GM21786 (cell line): Measurements from ENCODE around the gene PER2.

Source experiments
- ATAC-seq: cut with Tn5 transposase; IDR thresholded peaks from one replicate; pipeline ENCODE4 v1.9.1; 2021; ENCODE audit not compliant: unreplicated experiment

The PER2 gene

GRCh38 chr2:238252766-238253630, 35.4 kb downstream of the PER2 start:
- ATAC-seq: no peak

DNA sequence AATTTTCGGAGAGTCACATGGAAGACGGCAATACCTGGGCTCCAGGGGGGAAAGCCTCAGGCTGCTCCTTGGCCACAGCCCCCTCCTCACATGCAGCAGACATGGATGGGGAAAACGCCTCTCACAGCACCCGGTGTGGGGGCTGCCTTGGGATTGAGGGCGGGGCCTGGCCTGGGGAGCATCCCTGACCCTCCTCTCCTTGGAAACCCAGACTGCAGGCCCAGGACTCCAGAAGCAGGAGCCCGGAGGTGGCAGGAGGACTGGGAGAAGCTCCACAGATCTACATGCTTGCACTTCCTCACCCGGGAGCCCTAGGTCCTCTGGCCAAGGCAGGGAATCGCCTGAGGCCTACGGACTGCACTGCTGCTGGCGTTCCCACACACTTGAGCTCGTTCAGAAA, 36.4 kb downstream of the PER2 start:
- ATAC-seq: no peak

DNA sequence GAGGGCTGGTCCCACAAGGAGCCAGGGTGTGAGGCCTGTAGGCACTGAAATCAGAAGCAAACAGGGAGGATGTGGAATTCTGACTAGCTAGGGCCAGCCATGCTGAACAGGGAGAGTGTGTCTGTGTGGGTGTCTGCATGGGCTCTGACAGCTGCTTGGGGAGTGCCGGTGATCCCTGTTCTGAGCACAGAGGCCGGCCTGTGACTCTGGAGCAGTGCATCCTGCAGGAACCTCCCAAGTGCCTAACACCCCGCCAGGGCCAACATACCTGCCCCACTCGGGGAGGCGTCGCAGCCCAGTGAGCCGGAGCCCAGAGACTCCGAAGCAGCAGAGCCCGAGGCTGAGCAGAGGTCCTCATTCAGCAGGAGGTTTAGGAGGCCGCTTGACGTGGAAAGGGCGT, 37.1 kb downstream of the PER2 start:
- ATAC-seq: no peak

DNA sequence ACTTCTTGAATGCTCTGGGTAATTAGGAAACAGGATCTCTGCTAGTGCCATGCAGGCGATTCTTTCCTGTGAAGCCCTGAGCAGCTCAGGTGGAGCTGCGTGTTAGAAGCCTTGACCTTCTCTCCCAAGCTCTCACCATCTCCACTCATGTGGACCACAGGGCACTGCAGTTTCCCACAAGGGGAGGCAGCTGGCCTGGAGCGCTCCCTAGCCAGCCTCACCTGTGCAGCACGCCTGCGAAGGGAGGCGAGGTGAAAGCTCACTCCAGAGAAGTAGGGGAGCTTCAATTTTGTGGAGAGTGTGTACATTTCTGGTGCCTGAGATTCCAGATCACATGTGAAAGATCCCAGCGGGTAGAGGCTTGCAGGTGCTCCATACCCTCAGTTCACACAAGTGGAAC, 37.5 kb downstream of the PER2 start:
- ATAC-seq: no peak

DNA sequence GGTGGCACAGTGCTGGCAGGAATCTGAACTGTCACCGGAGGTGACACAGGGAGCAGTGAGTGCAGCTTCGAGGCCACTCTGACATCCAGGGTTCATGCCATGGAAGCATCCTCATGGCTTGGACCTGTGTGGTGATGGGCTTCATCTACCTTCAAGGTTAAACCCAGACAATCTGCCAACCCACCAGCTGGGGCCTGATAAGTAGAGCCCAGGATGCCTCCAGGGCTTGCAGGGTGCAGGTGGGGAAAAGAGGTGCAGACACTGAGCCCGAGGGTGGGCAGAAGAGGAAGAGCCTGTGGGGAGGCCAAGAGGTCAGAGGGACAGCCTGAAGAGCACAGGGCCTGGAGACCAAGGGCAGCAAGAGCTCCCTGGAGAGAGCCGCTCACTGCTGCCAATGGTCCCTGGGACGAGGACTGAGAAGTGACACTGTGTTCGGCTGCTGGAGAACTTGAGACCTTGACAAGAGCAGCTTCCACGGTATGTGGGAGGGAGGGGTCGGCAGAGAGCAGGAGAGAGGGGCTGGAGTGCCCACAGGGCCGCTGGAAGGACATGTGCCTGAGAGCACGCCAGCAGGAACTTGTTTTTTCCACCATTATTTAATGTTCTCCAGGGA, 40.5 kb downstream of the PER2 start:
- no peak for ATAC-seq

- ATAC-seq: no peak
Observed at GRCh38 chr2:238247002-238247822, 41.2 kb downstream of the PER2 start.

DNA sequence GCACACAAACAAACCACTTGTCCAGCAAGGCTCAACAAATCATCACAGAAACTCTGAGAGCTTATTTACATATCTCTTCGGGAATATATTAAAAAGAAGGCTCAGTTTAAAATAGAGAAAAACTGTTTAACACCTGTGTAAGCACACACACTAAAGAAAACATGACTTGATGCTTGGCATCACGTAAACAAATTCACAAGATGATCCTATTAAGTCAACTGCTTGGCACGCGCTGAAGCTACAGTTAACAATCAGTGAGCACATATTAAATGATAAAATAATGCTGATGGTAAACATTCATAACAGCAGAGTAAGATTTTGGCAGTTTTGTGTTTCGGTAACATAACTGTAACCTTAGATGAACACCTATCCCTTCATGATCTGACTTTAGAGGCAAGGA, 44.3 kb downstream of the PER2 start:
- no peak for ATAC-seq

- no peak for ATAC-seq
Observed at GRCh38 chr2:238243496-238244076, 44.8 kb downstream of the PER2 start.

DNA sequence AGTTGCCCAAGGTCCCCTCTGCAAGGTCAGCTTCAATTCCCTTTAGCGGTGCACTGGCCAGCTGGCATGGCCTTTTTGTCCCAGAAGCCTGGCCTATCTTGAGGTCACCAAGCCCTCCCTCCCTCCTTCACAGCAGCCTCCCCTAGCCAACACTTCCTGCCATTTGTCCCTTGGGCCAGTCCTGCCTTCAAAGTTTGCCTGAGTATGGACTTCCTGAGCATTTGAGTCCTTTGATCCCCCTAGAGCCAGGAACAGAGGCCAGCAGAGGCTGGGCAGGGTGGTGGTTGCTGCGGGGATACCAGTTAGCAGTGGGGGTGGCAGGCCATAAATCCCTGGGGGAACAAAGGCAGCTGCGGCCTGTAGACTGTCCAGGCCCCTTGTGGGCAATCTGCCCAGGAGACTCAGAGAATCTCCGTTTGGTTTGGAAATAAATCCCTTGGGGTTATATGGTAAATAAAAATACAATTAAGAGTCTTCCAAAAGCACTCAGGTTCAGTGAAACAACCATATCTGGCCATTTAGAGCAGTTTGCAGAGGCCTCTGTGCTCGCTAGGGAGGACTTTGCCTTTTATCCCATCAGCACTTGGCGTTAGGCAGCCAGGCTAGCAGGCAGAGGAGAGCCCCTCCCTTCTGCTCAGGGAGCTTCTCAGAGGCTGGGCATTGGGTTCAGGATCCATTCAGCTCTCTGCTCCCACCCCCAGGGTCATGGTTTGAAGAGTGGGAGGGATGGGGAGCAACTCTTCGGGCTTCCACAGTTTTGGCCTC, 45.5 kb downstream of the PER2 start:
- ATAC-seq: no peak

- no peak for ATAC-seq
Observed at GRCh38 chr2:238241970-238242369, 46.4 kb downstream of the PER2 start.

DNA sequence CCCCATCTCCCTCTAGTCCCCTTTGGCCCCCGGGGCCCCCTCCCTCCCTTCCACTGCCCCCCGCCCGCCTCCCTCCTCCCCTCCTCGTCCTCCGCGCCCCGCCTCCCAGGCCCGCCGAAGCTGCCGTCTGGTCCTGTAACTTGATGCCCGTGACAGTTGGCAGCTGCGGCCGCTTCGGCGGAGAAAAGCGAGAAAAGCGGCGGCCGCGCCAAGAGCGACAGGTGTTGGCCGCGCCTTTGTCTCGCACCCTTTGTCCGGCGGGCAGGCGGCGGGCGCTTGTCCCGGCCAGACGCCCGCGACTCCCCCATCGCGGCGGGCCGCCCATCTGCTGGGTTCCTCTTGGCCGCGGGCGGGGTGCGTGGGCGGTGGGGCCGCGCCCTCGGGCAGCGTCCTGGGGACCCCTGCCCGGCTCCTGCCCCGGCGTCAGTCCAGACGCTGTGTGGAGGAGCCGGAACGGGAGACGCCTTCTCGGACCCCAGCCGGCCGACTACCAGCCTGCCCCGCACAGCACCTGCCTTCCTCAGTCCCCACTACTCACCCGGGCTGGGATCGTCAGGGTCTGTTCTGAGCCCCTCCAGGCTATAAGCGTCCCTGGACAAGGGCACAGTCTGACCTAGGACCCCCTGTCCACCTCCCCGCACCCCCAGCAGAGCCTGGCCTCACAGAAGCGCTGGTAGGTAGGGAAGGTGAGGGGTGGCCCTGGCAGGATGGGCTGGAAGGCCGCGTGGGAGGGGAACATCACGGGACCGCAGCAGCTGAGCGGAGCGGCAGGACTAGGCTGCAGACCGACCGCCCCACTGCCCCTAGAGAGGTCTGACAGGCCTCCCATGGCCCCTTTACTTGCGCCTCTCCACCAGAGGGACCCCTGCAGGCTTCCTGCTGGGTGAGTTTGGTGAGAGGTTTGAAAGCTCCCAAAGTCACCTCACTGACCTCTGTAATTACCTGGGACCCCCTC, 47.4 kb downstream of the PER2 start:
- no peak for ATAC-seq

GRCh38 chr2:238239863-238240756, 48.3 kb downstream of the PER2 start, which contains the start of gene HES6:
TSS of gene HES6 (minus strand) at chr2:238240038. CDS start at chr2:238239905, 133 bp downstream.
- ATAC-seq: peak; percentile 91

GRCh38 chr2:238239543-238239862, 48.9 kb downstream of the PER2 start:
- ATAC-seq: no peak

GRCh38 chr2:238238766-238239542, 49.5 kb downstream of the PER2 start:
- ATAC-seq: peak; percentile 1

GRCh38 chr2:238238311-238238765, 50.1 kb downstream of the PER2 start:
- no peak for ATAC-seq

GRCh38 chr2:238237431-238238135, 50.8 kb downstream of the PER2 start:
- ATAC-seq: no peak

DNA sequence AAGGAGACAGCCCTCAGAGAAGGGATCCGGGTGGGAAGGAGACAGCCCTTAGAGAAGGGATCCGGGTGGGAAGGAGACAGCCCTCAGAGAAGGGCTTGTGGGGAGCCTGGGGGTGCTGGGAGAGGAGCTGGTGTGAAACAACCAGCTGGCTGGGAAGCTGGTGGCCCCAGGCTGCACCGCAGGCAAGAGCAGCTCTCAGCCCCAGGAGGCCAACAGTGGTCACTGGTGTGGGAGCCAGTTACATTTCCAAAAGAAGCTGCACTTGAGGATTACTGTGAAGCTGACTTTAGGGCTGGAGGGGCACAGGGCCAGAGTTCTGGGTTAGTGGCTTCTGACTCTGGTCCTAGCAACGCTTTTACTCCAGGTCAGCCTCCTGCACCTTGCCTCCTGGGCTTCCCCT, 51.8 kb downstream of the PER2 start:
- no peak for ATAC-seq
